Upper lobe of left lung (tissue), 6 donors: Measurements from ENCODE around the gene POF1B. TPM values are rescaled to one million over a fixed set of nuclear protein-coding genes. Genes with fewer than 3 reads are reported as not detected.
"Not testable (repeated sequence)": the region's sequence is repeated elsewhere in the genome, so short reads cannot be mapped to it uniquely, and the experiment has no call there.

Source experiments
- ATAC-seq, 2 donors: fragments of 200-7000 bp; cut with Tn5 transposase; one replicate each; pipeline ENCODE4 v1.9.1; 2022; ENCODE audit warnings: mild to moderate bottlenecking in 2 of 2, moderate library complexity in 2 of 2; ENCODE audit not compliant: low FRiP score in 2 of 2
- DNase-seq, 2 donors: peaks; one replicate each; pipeline ENCODE4 v3.0.0-alpha.2; 2019 to 2020
- H3K27ac ChIP-seq, 4 donors: fragments of 200-600 bp; sonication (generic); one replicate each; pipeline ENCODE4 v1.5.1; 2016 to 2019
- H3K27me3 ChIP-seq, 4 donors: fragments of 200-600 bp; sonication (generic); one replicate each; pipeline ENCODE4 v1.5.1; 2017 to 2019
- H3K36me3 ChIP-seq, 4 donors: fragments of 200-600 bp; sonication (generic); one replicate each; pipeline ENCODE4 v1.5.1; 2016 to 2019
- H3K4me1 ChIP-seq, 4 donors: fragments of 200-600 bp; sonication (generic); one replicate each; pipeline ENCODE4 v1.5.1; 2018 to 2019
- H3K4me3 ChIP-seq, 4 donors: fragments of 200-600 bp; sonication (generic); one replicate each; pipeline ENCODE4 v1.5.1; 2017 to 2019; ENCODE audit warnings: mild to moderate bottlenecking in 2 of 4, moderate library complexity in 1 of 4
- H3K9me3 ChIP-seq, 4 donors: fragments of 200-600 bp; sonication (generic); one replicate each; pipeline ENCODE4 v1.5.1; 2018 to 2019
- CTCF ChIP-seq, 6 experiments: fragments of 450-650 bp in 4 of 6; fragments of 200-600 bp in 2 of 6; sonication (generic) in 2 of 6; IDR thresholded peaks; one replicate each; pipeline ENCODE4 v1.5.1; 2016 to 2019; ENCODE audit warnings: antibody characterized with exemption in 6 of 6
- EP300 ChIP-seq, 4 donors: sonication (generic); formaldehyde crosslinking; IDR thresholded peaks; one replicate each; pipeline ENCODE4 v1.5.1; 2017; ENCODE audit warnings: antibody characterized with exemption in 4 of 4, control low read depth in 2 of 4
- POLR2A ChIP-seq, 4 donors: fragments of 450-650 bp; IDR thresholded peaks; one replicate each; pipeline ENCODE4 v1.5.1; 2016 to 2017; ENCODE audit warnings: antibody characterized with exemption in 4 of 4, mild to moderate bottlenecking in 2 of 4
- POLR2AphosphoS5 ChIP-seq, 2 donors: sonication (generic); formaldehyde crosslinking; IDR thresholded peaks; one replicate each; pipeline ENCODE4 v1.5.1; 2017; ENCODE audit warnings: antibody characterized with exemption in 2 of 2
- WGBS, 2 donors: methylation state at CpG; one replicate each; pipeline ENCODE4 v1.1.5; 2017 to 2018; 5-methylcytosine and 5-hydroxymethylcytosine counted together
- total RNA-seq, 6 donors: library from RNA; depleted of rRNA in 4 of 6; stranded (reverse); fragments of >200 nt in 4 of 6; gene quantifications; one replicate each; pipeline versions ENCODE4 v1.1.0 to v1.2.1, GENCODE V29; 2016 to 2021
- donor health status: DM: no; HTN: no; CAD: no; lungs with moderate emphysema.
- donor health status: DM: no; HTN: yes; CAD: no; lungs with severe emphysema.

POF1B gene
- total RNA-seq, 6 donors from 2014 or later = 1.0 to 5.8 (median 2.5) TPM

- no peak overlapping the region for H3K4me3 ChIP-seq
- 38 to 64% methylated on average over 1 of the region's 1 CpG for WGBS, 2 donors
- H3K4me1 ChIP-seq = no peaks in the 10 kb centered on the region
- TF ChIP-seq POLR2A (IDR thresholded peaks at IDR 0.05) (no peak), EP300 (IDR thresholded peaks at IDR 0.05) (no peak), CTCF (IDR thresholded peaks at IDR 0.05) (no peak), POLR2AphosphoS5 (IDR thresholded peaks at IDR 0.05) (no peak)
- H3K36me3 ChIP-seq = no peaks in the 10 kb centered on the region
- ATAC-seq (no peak), DNase-seq (no peak)
- H3K27me3 ChIP-seq = no peaks in the 10 kb centered on the region
- no peak overlapping the region for H3K27ac ChIP-seq
- H3K9me3 ChIP-seq = no peaks in the 10 kb centered on the region
Observed at GRCh38 chrX:85359051-85359450, 20.4 kb downstream of the POF1B start.

- DNase-seq = no peak
- 38 to 75% methylated on average over 2 of the region's 2 CpGs for WGBS, 2 donors
- Histone ChIP-seq H3K9me3 (no peaks in the 10 kb centered on the region), H3K36me3 (no peaks in the 10 kb centered on the region), H3K27ac (no peak overlapping the region), H3K4me3 (no peak overlapping the region), H3K27me3 (no peaks in the 10 kb centered on the region), H3K4me1 (no peaks in the 10 kb centered on the region)
- TF ChIP-seq POLR2A (IDR thresholded peaks at IDR 0.05) (no peak), EP300 (IDR thresholded peaks at IDR 0.05) (no peak), CTCF (IDR thresholded peaks at IDR 0.05) (no peak), POLR2AphosphoS5 (IDR thresholded peaks at IDR 0.05) (no peak)
- ATAC-seq = no peak
Observed at GRCh38 chrX:85345523-85345922, 33.9 kb downstream of the POF1B start.

GRCh38 chrX:85327060-85327333 is 52.5 kb downstream of the POF1B start:
- no peaks in the 10 kb centered on the region for H3K9me3 ChIP-seq
- no peaks in the 10 kb centered on the region for H3K36me3 ChIP-seq
- no peaks in the 10 kb centered on the region for H3K4me1 ChIP-seq
- 77 to 81% methylated on average over 2 of the region's 2 CpGs for WGBS, 2 donors
- ATAC-seq = no peak
- TF ChIP-seq POLR2AphosphoS5 (IDR thresholded peaks at IDR 0.05) (no peak), EP300 (IDR thresholded peaks at IDR 0.05) (no peak), CTCF (IDR thresholded peaks at IDR 0.05) (no peak), POLR2A (IDR thresholded peaks at IDR 0.05) (no peak)
- no peaks in the 10 kb centered on the region for H3K27me3 ChIP-seq
- H3K4me3 ChIP-seq = no peak overlapping the region
- no peak overlapping the region for H3K27ac ChIP-seq
- DNase-seq = no peak

GRCh38 chrX:85326234-85327059 is 53.0 kb downstream of the POF1B start:
- Histone ChIP-seq H3K4me1 (no peaks in the 10 kb centered on the region), H3K9me3 (no peaks in the 10 kb centered on the region), H3K36me3 (no peaks in the 10 kb centered on the region), H3K4me3 (no peak overlapping the region), H3K27ac (no peak overlapping the region), H3K27me3 (no peaks in the 10 kb centered on the region)
- DNase-seq (peak in 1 of 2 donors; percentile 30), ATAC-seq (peak in 1 of 2 donors; percentile 51)
- TF ChIP-seq EP300 (IDR thresholded peaks at IDR 0.05) (no peak), POLR2A (IDR thresholded peaks at IDR 0.05) (no peak), CTCF (IDR thresholded peaks at IDR 0.05) (no peak), POLR2AphosphoS5 (IDR thresholded peaks at IDR 0.05) (no peak)
- WGBS, 2 donors = 88 to 96% methylated on average over 10 to 26 of the region's 29 CpGs

- H3K4me1 ChIP-seq, H3K4me3 ChIP-seq, H3K9me3 ChIP-seq, H3K36me3 ChIP-seq, DNase-seq, H3K27me3 ChIP-seq, H3K27ac ChIP-seq, ATAC-seq: not testable (repeated sequence)
- 93 to 94% methylated on average over 2 of the region's 2 CpGs for WGBS, 2 donors
Observed at GRCh38 chrX:85311348-85311747, 68.1 kb downstream of the POF1B start.
